HEK293 (cell line): Measurements from ENCODE around the gene TSHR.

Experiments used
- CTCF ChIA-PET: fragments of 350-600 bp; formaldehyde crosslinking; extraction: SDS; loops from one replicate; lab custom pipeline; 2021; ENCODE audit warnings: antibody characterized with exemption; lab: Yijun Ruan, JAX
- POLR2A ChIA-PET: fragments of 300-600 bp; formaldehyde crosslinking; extraction: SDS; loops from one replicate; lab custom pipeline; 2020; ENCODE audit warnings: antibody characterized with exemption, inconsistent platforms; lab: Yijun Ruan, JAX
- H3K27ac ChIP-seq: fragments of 200-500 bp; sonication (Bioruptor generic); 2 replicates; pipeline ENCODE4 v1.5.1; 2014; ENCODE audit warnings: low read depth, low read length, control low read depth, inconsistent platforms; ENCODE audit errors: extremely low read depth
- H3K36me3 ChIP-seq, 2 experiments: fragments of 200-500 bp in 1 of 2; sonication (Bioruptor generic) in 1 of 2; 1 replicate in 1 of 2; 2 replicates in 1 of 2; pipeline ENCODE4 v1.5.1; 2014 to 2017; ENCODE audit warnings: inconsistent platforms in 2 of 2, low read length in 2 of 2; ENCODE audit not compliant: control insufficient read depth in 2 of 2, insufficient read depth in 1 of 2
- H3K4me1 ChIP-seq: fragments of 200-500 bp; sonication (Bioruptor generic); 2 replicates; pipeline ENCODE4 v1.5.1; 2014; ENCODE audit warnings: mild to moderate bottlenecking, low read length, inconsistent platforms; ENCODE audit not compliant: control insufficient read depth, insufficient read depth
- H3K4me3 ChIP-seq: 2 replicates; pipeline ENCODE4 v1.5.1; 2011; ENCODE audit warnings: low read depth, mild to moderate bottlenecking, control low read depth, low read length, moderate library complexity
- H3K9me3 ChIP-seq: fragments of 200-500 bp; sonication (Bioruptor generic); 2 replicates; pipeline ENCODE4 v1.5.1; 2014; ENCODE audit warnings: low read depth, low read length, inconsistent platforms; ENCODE audit not compliant: control insufficient read depth, insufficient read depth
- AEBP2 ChIP-seq: fragments of 450-650 bp; formaldehyde crosslinking; IDR thresholded peaks from 2 replicates; pipeline ENCODE4 v1.5.1; 2016; ENCODE audit warnings: missing biosample characterization, missing genetic modification characterization, borderline replicate concordance
- GLIS1 ChIP-seq: fragments of 450-650 bp; formaldehyde crosslinking; IDR thresholded peaks from 2 replicates; pipeline ENCODE4 v1.5.1; 2016; ENCODE audit warnings: missing biosample characterization, missing genetic modification characterization
- OVOL3 ChIP-seq: fragments of 450-650 bp; formaldehyde crosslinking; IDR thresholded peaks from 2 replicates; pipeline ENCODE4 v1.5.1; 2016; ENCODE audit warnings: missing biosample characterization, missing genetic modification characterization
- SALL2 ChIP-seq: fragments of 450-650 bp; formaldehyde crosslinking; IDR thresholded peaks from 2 replicates; pipeline ENCODE4 v1.5.0; 2017; ENCODE audit warnings: missing biosample characterization, mild to moderate bottlenecking, missing genetic modification characterization, borderline replicate concordance
- TSHZ1 ChIP-seq: fragments of 450-650 bp; formaldehyde crosslinking; IDR thresholded peaks from 2 replicates; pipeline ENCODE4 v1.5.1; 2016; ENCODE audit warnings: missing biosample characterization, missing genetic modification characterization, borderline replicate concordance
- ZBTB21 ChIP-seq: fragments of 450-650 bp; formaldehyde crosslinking; IDR thresholded peaks from 2 replicates; pipeline ENCODE4 v1.5.1; 2017; ENCODE audit warnings: missing biosample characterization, missing genetic modification characterization
- ZIC2 ChIP-seq: fragments of 450-650 bp; formaldehyde crosslinking; IDR thresholded peaks from 2 replicates; pipeline ENCODE4 v1.5.1; 2016; ENCODE audit warnings: missing biosample characterization, missing genetic modification characterization
- ZNF112 ChIP-seq: fragments of 450-650 bp; formaldehyde crosslinking; IDR thresholded peaks from 2 replicates; pipeline ENCODE4 v1.5.0; 2017; ENCODE audit warnings: missing biosample characterization, missing genetic modification characterization
- ZNF121 ChIP-seq: fragments of 450-650 bp; formaldehyde crosslinking; IDR thresholded peaks from 2 replicates; pipeline ENCODE4 v1.5.1; 2016; ENCODE audit warnings: missing biosample characterization, missing genetic modification characterization
- ZNF138 ChIP-seq: fragments of 450-650 bp; formaldehyde crosslinking; IDR thresholded peaks from 2 replicates; pipeline ENCODE4 v1.5.1; 2016; ENCODE audit warnings: missing biosample characterization, missing genetic modification characterization, borderline replicate concordance
- ZNF140 ChIP-seq: fragments of 450-650 bp; formaldehyde crosslinking; IDR thresholded peaks from 2 replicates; pipeline ENCODE4 v1.5.1; 2016; ENCODE audit warnings: missing biosample characterization, missing genetic modification characterization
- ZNF155 ChIP-seq: fragments of 450-650 bp; formaldehyde crosslinking; IDR thresholded peaks from 2 replicates; pipeline ENCODE4 v1.5.1; 2016; ENCODE audit warnings: missing biosample characterization, missing genetic modification characterization
- ZNF157 ChIP-seq: fragments of 450-650 bp; formaldehyde crosslinking; IDR thresholded peaks from 2 replicates; pipeline ENCODE4 v1.5.1; 2016; ENCODE audit warnings: missing biosample characterization, missing genetic modification characterization
- ZNF174 ChIP-seq: fragments of 450-650 bp; formaldehyde crosslinking; IDR thresholded peaks from 2 replicates; pipeline ENCODE4 v1.5.0; 2017; ENCODE audit warnings: missing biosample characterization, mild to moderate bottlenecking, missing genetic modification characterization
- ZNF211 ChIP-seq: fragments of 450-650 bp; formaldehyde crosslinking; IDR thresholded peaks from 2 replicates; pipeline ENCODE4 v1.5.1; 2016; ENCODE audit warnings: low read depth, missing biosample characterization, missing genetic modification characterization
- ZNF239 ChIP-seq: fragments of 450-650 bp; formaldehyde crosslinking; IDR thresholded peaks from 2 replicates; pipeline ENCODE4 v1.5.1; 2016; ENCODE audit warnings: missing biosample characterization, missing genetic modification characterization
- ZNF248 ChIP-seq: fragments of 450-650 bp; formaldehyde crosslinking; IDR thresholded peaks from 2 replicates; pipeline ENCODE4 v1.5.1; 2017; ENCODE audit warnings: missing biosample characterization, missing genetic modification characterization
- ZNF404 ChIP-seq: fragments of 450-650 bp; formaldehyde crosslinking; IDR thresholded peaks from 2 replicates; pipeline ENCODE4 v1.5.1; 2017; ENCODE audit warnings: missing biosample characterization, missing genetic modification characterization
- ZNF449 ChIP-seq: fragments of 450-650 bp; formaldehyde crosslinking; IDR thresholded peaks from 2 replicates; pipeline ENCODE4 v1.5.1; 2017; ENCODE audit warnings: missing biosample characterization, mild to moderate bottlenecking, missing genetic modification characterization, moderate library complexity
- ZNF48 ChIP-seq: fragments of 450-650 bp; formaldehyde crosslinking; IDR thresholded peaks from 2 replicates; pipeline ENCODE4 v1.5.1; 2016; ENCODE audit warnings: missing biosample characterization, missing genetic modification characterization
- ZNF677 ChIP-seq: fragments of 450-650 bp; IDR thresholded peaks from 2 replicates; pipeline ENCODE4 v1.5.0; 2018; ENCODE audit warnings: missing biosample characterization, mild to moderate bottlenecking, missing genetic modification characterization, moderate library complexity
- ZNF76 ChIP-seq: fragments of 450-650 bp; formaldehyde crosslinking; IDR thresholded peaks from 2 replicates; pipeline ENCODE4; 2016; ENCODE audit warnings: low read depth, missing biosample characterization, missing genetic modification characterization, borderline replicate concordance
- ZSCAN23 ChIP-seq: fragments of 450-650 bp; formaldehyde crosslinking; IDR thresholded peaks from 2 replicates; pipeline ENCODE4 v1.5.1; 2016; ENCODE audit warnings: missing biosample characterization, missing genetic modification characterization
- ZSCAN5A ChIP-seq: fragments of 450-650 bp; formaldehyde crosslinking; IDR thresholded peaks from 2 replicates; pipeline ENCODE4 v1.5.1; 2016; ENCODE audit warnings: missing biosample characterization, missing genetic modification characterization

Gene TSHR

GRCh38 chr14:81028461-81028860, 73.0 kb downstream of the TSHR start (continued):
- TF ChIP-seq ZNF449 (tag by site-specific recombination) = no peak
- TF ChIP-seq ZNF211 (tag by site-specific recombination) = no peak
- TF ChIP-seq, all 188 proteins: peak for 0

- POLR2A ChIA-PET = no interaction called here
- CTCF ChIA-PET = no interaction called here
- TF ChIP-seq ZNF404 (tag by site-specific recombination) (no peak), ZNF112 (tag by site-specific recombination) (no peak), ZNF121 (no peak), ZNF157 (tag by site-specific recombination) (no peak), ZNF239 (no peak), ZNF76 (tag by site-specific recombination) (no peak), ZSCAN5A (tag by site-specific recombination) (no peak)
- no peaks in the 10 kb centered on the region for H3K9me3 ChIP-seq
- no peaks in the 10 kb centered on the region for H3K4me1 ChIP-seq
- no peak overlapping the region for H3K27ac ChIP-seq
- H3K36me3 ChIP-seq = no peaks in the 10 kb centered on the region
- no peak overlapping the region for H3K4me3 ChIP-seq
Observed at GRCh38 chr14:81031488-81031887, 76.1 kb downstream of the TSHR start.

GRCh38 chr14:81033698-81034240, 78.3 kb downstream of the TSHR start:
- Histone ChIP-seq H3K4me3 (no peak overlapping the region), H3K9me3 (no peaks in the 10 kb centered on the region), H3K36me3 (no peaks in the 10 kb centered on the region), H3K4me1 (no peaks in the 10 kb centered on the region), H3K27ac (no peak overlapping the region)
- no peak for TF ChIP-seq ZNF248
- no peak for TF ChIP-seq ZNF48 (tag by site-specific recombination)
- TF ChIP-seq AEBP2 = no peak
- TF ChIP-seq OVOL3 = no peak
- no peak for TF ChIP-seq ZBTB21 (tag by site-specific recombination)
- TF ChIP-seq ZSCAN23 (tag by site-specific recombination) = no peak
- no peak for TF ChIP-seq ZIC2 (tag by site-specific recombination)
- TF ChIP-seq SALL2 = no peak
- no peak for TF ChIP-seq ZNF174 (tag by site-specific recombination)
- TF ChIP-seq ZSCAN5A (tag by site-specific recombination) = no peak
- TF ChIP-seq GLIS1 (tag by site-specific recombination) = no peak
- no peak for TF ChIP-seq TSHZ1
- no peak for TF ChIP-seq ZNF140 (tag by site-specific recombination)
- no peak for TF ChIP-seq ZNF138 (tag by site-specific recombination)
- TF ChIP-seq ZNF677 = no peak
- no peak for TF ChIP-seq ZNF155 (tag by site-specific recombination)
- ChIA-PET CTCF (no interaction called here), POLR2A (interaction anchor here (0.6 kb wide), 1 partner anchor 142 kb away, joined by 3 read pairs; no protein-coding TSS in a partner anchor)
